Breast epithelium (tissue), 4 donors: ENCODE measurements around the gene MBLAC2. TPM values are rescaled to one million over a fixed set of nuclear protein-coding genes. Genes with fewer than 3 reads are reported as not detected.

Experiments used
- DNase-seq, 2 donors: peaks; one replicate each; pipeline ENCODE4 v3.0.0-alpha.2; 2019; ENCODE audit warnings: low spot score in 2 of 2
- H3K27ac ChIP-seq, 2 donors: fragments of 200-600 bp; sonication (generic) in 1 of 2; one replicate each; pipeline ENCODE4 v1.5.1; 2016 to 2019; ENCODE audit warnings: mild to moderate bottlenecking in 1 of 2
- H3K27me3 ChIP-seq, 2 donors: fragments of 200-600 bp; sonication (generic) in 1 of 2; one replicate each; pipeline versions ENCODE4 v1.5.1 to v1.6.0; 2017 to 2019; ENCODE audit warnings: control low read depth in 1 of 2, mild to moderate bottlenecking in 1 of 2
- H3K36me3 ChIP-seq: fragments of 200-600 bp; one replicate; pipeline ENCODE4 v1.5.1; 2019
- H3K4me1 ChIP-seq, 2 donors: fragments of 200-600 bp; sonication (generic); one replicate each; pipeline ENCODE4 v1.5.1; 2016 to 2019; ENCODE audit warnings: control low read depth in 1 of 2
- H3K4me3 ChIP-seq, 3 donors: fragments of 200-600 bp; sonication (generic); 1 replicate in 2 of 3; 2 replicates in 1 of 3; pipeline ENCODE4 v1.5.1; 2016 to 2019; ENCODE audit warnings: mild to moderate bottlenecking in 3 of 3, moderate library complexity in 2 of 3
- H3K9me3 ChIP-seq, 2 donors: fragments of 200-600 bp; sonication (generic) in 1 of 2; one replicate each; pipeline ENCODE4 v1.5.1; 2016 to 2019; ENCODE audit warnings: control low read depth in 1 of 2
- POLR2A ChIP-seq: fragments of 450-650 bp; IDR thresholded peaks from one replicate; pipeline ENCODE4 v1.6.1; 2016; ENCODE audit warnings: antibody characterized with exemption, mild to moderate bottlenecking, moderate library complexity
- POLR2AphosphoS5 ChIP-seq, 3 donors: sonication (generic); formaldehyde crosslinking; IDR thresholded peaks; one replicate each; pipeline ENCODE4 v1.6.1; 2017; ENCODE audit warnings: antibody characterized with exemption in 3 of 3
- intact Hi-C: fragments of 100-400 bp; cut with DNase I; formaldehyde crosslinking; loops from one replicate; pipeline ENCODE4 v1.15.1; 2023; ENCODE audit warnings: low total_unique reads
- total RNA-seq, 3 donors: library from RNA; depleted of rRNA; stranded (reverse); fragments of >200 nt; gene quantifications; one replicate each; pipeline ENCODE4 v1.1.0, GENCODE V29; 2016
- TF ChIP-seq, protein P1 (sequence below), 3 donors: fragments of 450-650 bp; IDR thresholded peaks; one replicate each; pipeline ENCODE4 v1.5.1; 2016 to 2017; ENCODE audit warnings: antibody characterized with exemption in 3 of 3, mild to moderate bottlenecking in 3 of 3, moderate library complexity in 3 of 3

The MBLAC2 gene
- total RNA-seq, 3 donors from 2014 or later, result 4.5 to 10.0 (median 5.2) TPM

DNA sequence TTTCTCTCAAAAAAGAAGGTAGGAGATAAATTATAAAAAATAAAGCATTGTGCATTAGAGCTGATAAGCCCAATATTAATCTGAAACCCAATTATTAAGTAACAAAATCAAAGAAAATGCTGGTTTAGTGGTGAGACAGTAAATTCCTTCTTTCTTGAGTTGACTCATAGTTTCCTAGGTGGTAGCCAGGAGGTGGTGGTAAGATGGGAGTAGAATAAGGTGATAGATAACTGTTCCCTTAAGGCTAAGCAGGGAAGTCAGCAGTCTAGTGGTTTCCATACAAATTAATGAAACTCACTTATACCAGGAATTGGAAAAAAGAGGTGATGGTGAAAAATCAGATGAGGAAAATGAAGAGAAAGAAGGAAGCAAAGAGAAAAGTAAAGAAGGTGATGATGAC is 31.6 kb upstream of the MBLAC2 start:
- Histone ChIP-seq H3K4me3 (no peak overlapping the region), H3K27me3 (no peaks in the 10 kb centered on the region), H3K4me1 (no peaks in the 10 kb centered on the region), H3K27ac (no peak overlapping the region), H3K9me3 (no peaks in the 10 kb centered on the region), H3K36me3 (no peaks in the 10 kb centered on the region)
- DNase-seq, result no peak
- intact Hi-C loops, result no loop called here
- TF ChIP-seq POLR2AphosphoS5 (IDR thresholded peaks at IDR 0.05) (no peak), POLR2A (no peak)
- TF ChIP-seq, protein P1, sequence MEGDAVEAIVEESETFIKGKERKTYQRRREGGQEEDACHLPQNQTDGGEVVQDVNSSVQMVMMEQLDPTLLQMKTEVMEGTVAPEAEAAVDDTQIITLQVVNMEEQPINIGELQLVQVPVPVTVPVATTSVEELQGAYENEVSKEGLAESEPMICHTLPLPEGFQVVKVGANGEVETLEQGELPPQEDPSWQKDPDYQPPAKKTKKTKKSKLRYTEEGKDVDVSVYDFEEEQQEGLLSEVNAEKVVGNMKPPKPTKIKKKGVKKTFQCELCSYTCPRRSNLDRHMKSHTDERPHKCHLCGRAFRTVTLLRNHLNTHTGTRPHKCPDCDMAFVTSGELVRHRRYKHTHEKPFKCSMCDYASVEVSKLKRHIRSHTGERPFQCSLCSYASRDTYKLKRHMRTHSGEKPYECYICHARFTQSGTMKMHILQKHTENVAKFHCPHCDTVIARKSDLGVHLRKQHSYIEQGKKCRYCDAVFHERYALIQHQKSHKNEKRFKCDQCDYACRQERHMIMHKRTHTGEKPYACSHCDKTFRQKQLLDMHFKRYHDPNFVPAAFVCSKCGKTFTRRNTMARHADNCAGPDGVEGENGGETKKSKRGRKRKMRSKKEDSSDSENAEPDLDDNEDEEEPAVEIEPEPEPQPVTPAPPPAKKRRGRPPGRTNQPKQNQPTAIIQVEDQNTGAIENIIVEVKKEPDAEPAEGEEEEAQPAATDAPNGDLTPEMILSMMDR (IDR thresholded peaks at IDR 0.05), result no peak

- intact Hi-C loops, result no loop called here
- TF ChIP-seq, protein P1 (IDR thresholded peaks at IDR 0.05), result no peak
- TF ChIP-seq POLR2A, result no peak
- TF ChIP-seq POLR2AphosphoS5 (IDR thresholded peaks at IDR 0.05), result no peak
These were observed 30.2 kb upstream of the MBLAC2 start for GRCh38 chr5:90504743-90505142.

DNA sequence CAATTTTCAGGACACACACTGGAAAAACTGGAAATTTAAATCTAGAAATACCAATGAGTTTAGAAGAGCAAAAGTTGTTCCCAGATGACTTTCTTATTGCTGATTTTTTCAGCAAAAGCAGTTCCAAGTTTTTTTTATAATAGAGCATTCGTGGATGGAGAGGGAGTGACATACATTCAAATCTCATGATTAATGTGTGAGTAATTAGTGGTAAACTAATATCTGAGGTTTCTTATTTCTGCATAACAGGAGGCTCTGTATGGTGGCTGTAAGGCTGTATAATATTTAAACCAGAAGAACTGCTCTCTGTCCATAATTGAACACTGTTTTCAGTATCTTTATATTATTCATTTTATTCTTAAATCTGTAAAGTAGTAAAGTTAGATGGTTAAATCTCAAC is 29.0 kb upstream of the MBLAC2 start:
- Histone ChIP-seq H3K27ac (no peak overlapping the region), H3K4me1 (no peaks in the 10 kb centered on the region), H3K9me3 (no peaks in the 10 kb centered on the region), H3K36me3 (no peaks in the 10 kb centered on the region), H3K27me3 (no peaks in the 10 kb centered on the region), H3K4me3 (no peak overlapping the region)
- intact Hi-C loops, result no loop called here
- no peak for DNase-seq
- TF ChIP-seq POLR2AphosphoS5 (IDR thresholded peaks at IDR 0.05), result no peak
- TF ChIP-seq POLR2A, result no peak
- TF ChIP-seq, protein P1 (IDR thresholded peaks at IDR 0.05), result no peak

More at GRCh38 chr5:90504743-90505142, 30.2 kb upstream of the MBLAC2 start:
- no peaks in the 10 kb centered on the region for H3K36me3 ChIP-seq
- DNase-seq, result no peak
- no peaks in the 10 kb centered on the region for H3K4me1 ChIP-seq
- no peaks in the 10 kb centered on the region for H3K27me3 ChIP-seq
- no peak overlapping the region for H3K27ac ChIP-seq
- no peak overlapping the region for H3K4me3 ChIP-seq
- no peaks in the 10 kb centered on the region for H3K9me3 ChIP-seq

GRCh38 chr5:90495146-90495545 is 20.6 kb upstream of the MBLAC2 start:
- no peak overlapping the region for H3K4me3 ChIP-seq
- TF ChIP-seq, protein P1 (IDR thresholded peaks at IDR 0.05), result no peak
- no peak for TF ChIP-seq POLR2A
- TF ChIP-seq POLR2AphosphoS5 (IDR thresholded peaks at IDR 0.05), result no peak
- H3K4me1 ChIP-seq, result no peaks in the 10 kb centered on the region
- no peaks in the 10 kb centered on the region for H3K9me3 ChIP-seq
- H3K36me3 ChIP-seq, result no peaks in the 10 kb centered on the region
- no peak overlapping the region for H3K27ac ChIP-seq
- no peaks in the 10 kb centered on the region for H3K27me3 ChIP-seq
- intact Hi-C loops, result no loop called here
- no peak for DNase-seq

- H3K36me3 ChIP-seq, result no peaks in the 10 kb centered on the region
- no peak for DNase-seq
- TF ChIP-seq, protein P1 (IDR thresholded peaks at IDR 0.05), result no peak
- TF ChIP-seq POLR2A, result no peak
- no peak for TF ChIP-seq POLR2AphosphoS5 (IDR thresholded peaks at IDR 0.05)
- H3K9me3 ChIP-seq, result no peaks in the 10 kb centered on the region
- H3K4me1 ChIP-seq, result no peaks in the 10 kb centered on the region
- no peak overlapping the region for H3K4me3 ChIP-seq
- no peaks in the 10 kb centered on the region for H3K27me3 ChIP-seq
- no peak overlapping the region for H3K27ac ChIP-seq
- intact Hi-C loops, result no loop called here
These were observed 19.5 kb upstream of the MBLAC2 start for GRCh38 chr5:90494043-90494442.
